ENCODE measurements around the gene ASB4.

Gene ASB4

GRCh38 chr7:95537468-95537867 is 51.7 kb downstream of the ASB4 start:
- Histone ChIP-seq H3K4me2 (ENCODE audit: low read depth, low read length, poor library complexity, severe bottlenecking) (no peak overlapping the region), H2AFZ (ENCODE audit: low read depth, low read length, severe bottlenecking) (no peak overlapping the region), H3K9me2 (replicated peaks; ENCODE audit: insufficient read depth, low read length) (no peaks in the 10 kb centered on the region)

GRCh38 chr7:95539426-95539825 is 53.7 kb downstream of the ASB4 start:
- Histone ChIP-seq H3K4me2 (ENCODE audit: low read depth, low read length, poor library complexity, severe bottlenecking) (no peak overlapping the region), H3K9me3 (ENCODE audit: insufficient read depth, low read length) (no peaks in the 10 kb centered on the region), H3K27ac (ENCODE audit: low read depth, low read length) (no peak overlapping the region), H3K4me3 (ENCODE audit: insufficient read depth, low read length, poor library complexity, severe bottlenecking) (no peak overlapping the region), H3F3A (ENCODE audit: insufficient read depth) (no peaks in the 10 kb centered on the region), H3K79me2 (ENCODE audit: insufficient read depth, low read length) (no peaks in the 10 kb centered on the region), H3K9ac (ENCODE audit: low read length) (no peak overlapping the region), H4K20me1 (ENCODE audit: low read depth, low read length) (no peaks in the 10 kb centered on the region), H3K36me3 (ENCODE audit: low read length) (no peaks in the 10 kb centered on the region), H3K27me3 (ENCODE audit: low read length) (no peaks in the 10 kb centered on the region), H2AFZ (ENCODE audit: low read depth, low read length, severe bottlenecking) (no peak overlapping the region), H3K9me2 (replicated peaks; ENCODE audit: insufficient read depth, low read length) (no peaks in the 10 kb centered on the region)
- TF ChIP-seq EZH2phosphoT487 (conservative IDR thresholded peaks at IDR 0.05; ENCODE audit: low read length) (no peak), CTCF (IDR thresholded peaks at IDR 0.05; ENCODE audit: insufficient read depth, low read length, poor library complexity, severe bottlenecking) (no peak)

More at GRCh38 chr7:95537468-95537867, 51.7 kb downstream of the ASB4 start:
- Histone ChIP-seq H3K79me2 (ENCODE audit: insufficient read depth, low read length) (no peaks in the 10 kb centered on the region), H3K9me3 (ENCODE audit: insufficient read depth, low read length) (no peaks in the 10 kb centered on the region), H4K20me1 (ENCODE audit: low read depth, low read length) (no peaks in the 10 kb centered on the region), H3K27ac (ENCODE audit: low read depth, low read length) (no peak overlapping the region), H3K9ac (ENCODE audit: low read length) (no peak overlapping the region), H3K4me3 (ENCODE audit: insufficient read depth, low read length, poor library complexity, severe bottlenecking) (no peak overlapping the region), H3K36me3 (ENCODE audit: low read length) (no peaks in the 10 kb centered on the region), H3F3A (ENCODE audit: insufficient read depth) (no peaks in the 10 kb centered on the region), H3K27me3 (ENCODE audit: low read length) (no peaks in the 10 kb centered on the region)
- TF ChIP-seq EZH2phosphoT487 (conservative IDR thresholded peaks at IDR 0.05; ENCODE audit: low read length) = no peak

- H2AFZ ChIP-seq (ENCODE audit: low read depth, low read length, severe bottlenecking) = no peak overlapping the region
- TF ChIP-seq EZH2phosphoT487 (conservative IDR thresholded peaks at IDR 0.05; ENCODE audit: low read length) (no peak), CTCF (IDR thresholded peaks at IDR 0.05; ENCODE audit: insufficient read depth, low read length, poor library complexity, severe bottlenecking) (no peak)
- H3K9ac ChIP-seq (ENCODE audit: low read length) = no peak overlapping the region
- no peaks in the 10 kb centered on the region for H3K27me3 ChIP-seq (ENCODE audit: low read length)
- H3K9me3 ChIP-seq (ENCODE audit: insufficient read depth, low read length) = no peaks in the 10 kb centered on the region
- H3K27ac ChIP-seq (ENCODE audit: low read depth, low read length) = no peak overlapping the region
- no peaks in the 10 kb centered on the region for H3K9me2 ChIP-seq (replicated peaks; ENCODE audit: insufficient read depth, low read length)
- H4K20me1 ChIP-seq (ENCODE audit: low read depth, low read length) = no peaks in the 10 kb centered on the region
- H3F3A ChIP-seq (ENCODE audit: insufficient read depth) = no peaks in the 10 kb centered on the region
- no peaks in the 10 kb centered on the region for H3K79me2 ChIP-seq (ENCODE audit: insufficient read depth, low read length)
- H3K4me2 ChIP-seq (ENCODE audit: low read depth, low read length, poor library complexity, severe bottlenecking) = no peak overlapping the region
- no peak overlapping the region for H3K4me3 ChIP-seq (ENCODE audit: insufficient read depth, low read length, poor library complexity, severe bottlenecking)
- H3K36me3 ChIP-seq (ENCODE audit: low read length) = no peaks in the 10 kb centered on the region
Observed at GRCh38 chr7:95540366-95540765, 54.6 kb downstream of the ASB4 start.

- Histone ChIP-seq H3K27me3 (ENCODE audit: low read length) (0 out of 2 replicates have a peak, but pooled peaks cover 3% of the 10 kb centered on the region), H2AFZ (ENCODE audit: low read depth, low read length, severe bottlenecking) (no peak overlapping the region), H3K9me2 (replicated peaks; ENCODE audit: insufficient read depth, low read length) (no peaks in the 10 kb centered on the region), H3F3A (ENCODE audit: insufficient read depth) (no peaks in the 10 kb centered on the region), H3K4me2 (ENCODE audit: low read depth, low read length, poor library complexity, severe bottlenecking) (no peak overlapping the region), H4K20me1 (ENCODE audit: low read depth, low read length) (no peaks in the 10 kb centered on the region), H3K79me2 (ENCODE audit: insufficient read depth, low read length) (no peaks in the 10 kb centered on the region), H3K27ac (ENCODE audit: low read depth, low read length) (no peak overlapping the region), H3K9me3 (ENCODE audit: insufficient read depth, low read length) (no peaks in the 10 kb centered on the region), H3K36me3 (ENCODE audit: low read length) (no peaks in the 10 kb centered on the region), H3K9ac (ENCODE audit: low read length) (no peak overlapping the region), H3K4me3 (ENCODE audit: insufficient read depth, low read length, poor library complexity, severe bottlenecking) (no peak overlapping the region)
- TF ChIP-seq CTCF (IDR thresholded peaks at IDR 0.05; ENCODE audit: insufficient read depth, low read length, poor library complexity, severe bottlenecking) = no peak
- TF ChIP-seq EZH2phosphoT487 (conservative IDR thresholded peaks at IDR 0.05; ENCODE audit: low read length) = no peak
Observed at GRCh38 chr7:95543312-95543711, 57.6 kb downstream of the ASB4 start.
